Stomach (tissue), 9 donors: ENCODE results near the gene NCL. TPM values are rescaled to one million over a fixed set of nuclear protein-coding genes. Genes with fewer than 3 reads are reported as not detected.
"Not testable (repeated sequence)": the region's sequence is repeated elsewhere in the genome, so short reads cannot be mapped to it uniquely, and the experiment has no call there.

Experiments
- DNase-seq, 2 donors: peaks; one replicate each; pipeline versions ENCODE4 v3.0.0 to v3.0.0-alpha.2; 2013 to 2019
- H3K27ac ChIP-seq, 5 donors: fragments of 200-600 bp in 4 of 5; sonication (generic) in 4 of 5; one replicate each; pipeline ENCODE4 v1.5.1; 2013 to 2019; ENCODE audit warnings: mild to moderate bottlenecking in 1 of 5, moderate library complexity in 1 of 5
- H3K27me3 ChIP-seq, 3 donors: fragments of 200-600 bp; sonication (generic); one replicate each; pipeline ENCODE4 v1.5.1; 2017 to 2019; ENCODE audit warnings: mixed run types in 1 of 3
- H3K36me3 ChIP-seq, 4 donors: fragments of 200-600 bp; sonication (generic); 1 replicate in 3 of 4; 2 replicates in 1 of 4; pipeline ENCODE4 v1.5.1; 2016 to 2019
- H3K4me1 ChIP-seq, 4 donors: fragments of 200-600 bp; sonication (generic); one replicate each; pipeline ENCODE4 v1.5.1; 2016 to 2019
- H3K4me3 ChIP-seq, 4 donors: fragments of 200-600 bp; sonication (generic) in 3 of 4; one replicate each; pipeline ENCODE4 v1.5.1; 2016 to 2019; ENCODE audit warnings: mild to moderate bottlenecking in 1 of 4
- H3K9me3 ChIP-seq, 4 donors: fragments of 200-600 bp; sonication (generic); one replicate each; pipeline ENCODE4 v1.5.1; 2016 to 2019
- POLR2A ChIP-seq, 4 donors: fragments of 450-650 bp; IDR thresholded peaks; one replicate each; pipeline ENCODE4 v1.6.1; 2016; ENCODE audit warnings: antibody characterized with exemption in 4 of 4, control low read depth in 2 of 4, mild to moderate bottlenecking in 1 of 4, moderate library complexity in 1 of 4
- WGBS, 5 donors: extraction: QIAGEN DNeasy Blood & Tissue Kit in 3 of 5; methylation state at CpG; one replicate each; pipeline versions ENCODE4 v1.1.5 to v1.1.7; 2013 to 2018; 5-methylcytosine and 5-hydroxymethylcytosine counted together
- intact Hi-C: fragments of 100-400 bp; cut with DNase I; formaldehyde crosslinking; loops from one replicate; pipeline ENCODE4 v1.15.1; 2023; ENCODE audit warnings: low total_unique reads
- polyA plus RNA-seq, 3 donors: library from polyadenylated mRNA; stranded (reverse); fragments of 200-250 nt; gene quantifications; one replicate each; pipeline ENCODE4 v1.2.3, GENCODE V29; 2013
- small RNA-seq, 4 donors: library from RNA; depleted of rRNA; stranded (forward); fragments of <200 nt; gene quantifications; one replicate each; pipeline ENCODE3, GENCODE V24; 2016
- total RNA-seq, 5 donors: library from RNA; depleted of rRNA; stranded (reverse); fragments of >200 nt; gene quantifications; one replicate each; pipeline versions ENCODE4 v1.1.0 to v1.2.3, GENCODE V29; 2014 to 2016
- TF ChIP-seq, protein P1 (sequence below), 7 experiments: fragments of 450-650 bp in 4 of 7; fragments of 200-600 bp in 3 of 7; sonication (generic) in 3 of 7; IDR thresholded peaks; one replicate each; pipeline ENCODE4 v1.5.1; 2016 to 2019; ENCODE audit warnings: antibody characterized with exemption in 7 of 7, control low read depth in 2 of 7, mild to moderate bottlenecking in 1 of 7
- donor health status: healthy with polysubstance abuse.
- donor health status: Bipolar disorder and iron deficiency.
- donor health status: healthy.

NCL gene
- total and polyA plus RNA-seq, 8 donors, result 72.3 to 278 (median 178) TPM

DNA sequence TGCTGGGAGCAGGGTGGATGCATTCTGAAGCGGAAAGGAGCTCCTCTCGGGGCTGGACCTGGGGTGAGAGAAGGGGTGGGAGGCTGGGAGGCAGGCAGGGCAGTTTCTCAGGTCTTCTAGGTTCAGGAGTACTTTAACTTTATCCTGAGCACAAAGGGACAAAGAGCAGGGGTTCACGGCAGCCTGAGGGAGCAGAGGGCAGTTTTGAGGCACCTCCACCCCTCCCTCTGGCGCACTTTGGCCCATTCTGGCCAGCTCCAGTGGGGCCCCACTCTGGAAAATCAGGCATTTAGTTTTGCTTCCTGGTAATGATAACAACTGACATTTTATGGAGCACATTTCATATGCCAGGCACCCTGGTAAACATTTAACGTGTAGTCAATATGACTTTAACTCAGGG is 54.5 kb downstream of the NCL start:
- Histone ChIP-seq H3K4me1 (peaks cover 0 to 41% (median 24%) of the 10 kb centered on the region in 4 donors), H3K36me3 (no peaks in the 10 kb centered on the region), H3K27me3 (peaks cover 0 to 9% (median 5%) of the 10 kb centered on the region in 3 donors), H3K4me3 (no peak overlapping the region), H3K27ac (peak overlapping the region in 3 of 5 donors; percentile 25 to 56 (median 29)), H3K9me3 (peaks cover 0 to 7% (median 0%) of the 10 kb centered on the region in 4 donors)
- intact Hi-C loops, result loop anchor here (5.0 kb wide), 2 partner anchors 112 to 182 kb away; no protein-coding TSS in a partner anchor
- DNase-seq, result peak in 1 of 2 donors; percentile 68
- no peak for TF ChIP-seq POLR2A (IDR thresholded peaks at IDR 0.05)
- TF ChIP-seq, protein P1, sequence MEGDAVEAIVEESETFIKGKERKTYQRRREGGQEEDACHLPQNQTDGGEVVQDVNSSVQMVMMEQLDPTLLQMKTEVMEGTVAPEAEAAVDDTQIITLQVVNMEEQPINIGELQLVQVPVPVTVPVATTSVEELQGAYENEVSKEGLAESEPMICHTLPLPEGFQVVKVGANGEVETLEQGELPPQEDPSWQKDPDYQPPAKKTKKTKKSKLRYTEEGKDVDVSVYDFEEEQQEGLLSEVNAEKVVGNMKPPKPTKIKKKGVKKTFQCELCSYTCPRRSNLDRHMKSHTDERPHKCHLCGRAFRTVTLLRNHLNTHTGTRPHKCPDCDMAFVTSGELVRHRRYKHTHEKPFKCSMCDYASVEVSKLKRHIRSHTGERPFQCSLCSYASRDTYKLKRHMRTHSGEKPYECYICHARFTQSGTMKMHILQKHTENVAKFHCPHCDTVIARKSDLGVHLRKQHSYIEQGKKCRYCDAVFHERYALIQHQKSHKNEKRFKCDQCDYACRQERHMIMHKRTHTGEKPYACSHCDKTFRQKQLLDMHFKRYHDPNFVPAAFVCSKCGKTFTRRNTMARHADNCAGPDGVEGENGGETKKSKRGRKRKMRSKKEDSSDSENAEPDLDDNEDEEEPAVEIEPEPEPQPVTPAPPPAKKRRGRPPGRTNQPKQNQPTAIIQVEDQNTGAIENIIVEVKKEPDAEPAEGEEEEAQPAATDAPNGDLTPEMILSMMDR (IDR thresholded peaks at IDR 0.05), result no peak
- WGBS, 5 donors, result 40 to 66% (median 63%) methylated on average over 5 of the region's 5 CpGs

DNA sequence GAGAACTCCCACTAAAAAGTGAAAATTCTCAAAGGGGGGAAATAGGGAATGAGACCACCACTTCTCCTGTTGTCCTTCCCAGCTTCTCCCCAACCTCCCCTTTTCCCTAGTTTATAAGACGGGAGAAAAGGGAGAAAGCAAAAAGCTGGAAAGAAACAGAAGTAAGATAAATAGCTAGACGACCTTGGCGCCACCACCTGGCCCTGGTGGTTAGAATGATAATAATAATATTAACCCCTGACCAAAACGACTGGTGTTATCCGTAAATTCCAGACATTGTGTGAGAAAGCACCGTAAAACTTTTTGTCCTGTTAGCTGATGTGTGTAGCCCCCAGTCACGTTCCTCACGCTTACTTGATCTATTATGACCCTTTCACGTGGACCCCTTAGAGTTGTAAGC is 56.0 kb downstream of the NCL start:
- H3K36me3 ChIP-seq, H3K27me3 ChIP-seq, DNase-seq, H3K27ac ChIP-seq, intact Hi-C loops, H3K9me3 ChIP-seq, H3K4me3 ChIP-seq: not testable (repeated sequence)
- peaks cover 0 to 38% (median 24%) of the 10 kb centered on the region in 4 donors for H3K4me1 ChIP-seq
- 81 to 86% (median 84%) methylated on average over 9 of the region's 9 CpGs for WGBS, 5 donors

DNA sequence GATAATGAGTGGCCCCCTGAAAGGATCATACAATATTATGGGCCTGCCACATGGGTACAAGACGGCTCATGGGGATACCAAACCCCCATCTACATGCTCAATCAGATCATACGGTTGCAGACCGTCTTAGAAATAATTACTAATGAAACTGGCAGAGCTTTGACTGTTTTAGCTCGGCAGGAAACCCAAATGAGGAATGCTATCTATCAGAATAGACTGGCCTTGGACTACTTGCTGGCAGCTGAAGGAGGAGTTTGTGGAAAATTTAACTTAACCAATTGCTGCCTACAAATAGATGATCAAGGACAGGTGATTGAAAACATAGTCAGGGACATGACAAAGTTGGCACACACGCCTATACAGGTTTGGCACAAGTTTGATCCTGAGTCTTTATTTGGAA is 56.6 kb downstream of the NCL start:
- H3K4me3 ChIP-seq, H3K27ac ChIP-seq, intact Hi-C loops, H3K27me3 ChIP-seq, H3K36me3 ChIP-seq, DNase-seq, H3K9me3 ChIP-seq: not testable (repeated sequence)
- 68 to 82% (median 78%) methylated on average over 5 of the region's 5 CpGs for WGBS, 5 donors
- peaks cover 0 to 32% (median 22%) of the 10 kb centered on the region in 4 donors for H3K4me1 ChIP-seq

DNA sequence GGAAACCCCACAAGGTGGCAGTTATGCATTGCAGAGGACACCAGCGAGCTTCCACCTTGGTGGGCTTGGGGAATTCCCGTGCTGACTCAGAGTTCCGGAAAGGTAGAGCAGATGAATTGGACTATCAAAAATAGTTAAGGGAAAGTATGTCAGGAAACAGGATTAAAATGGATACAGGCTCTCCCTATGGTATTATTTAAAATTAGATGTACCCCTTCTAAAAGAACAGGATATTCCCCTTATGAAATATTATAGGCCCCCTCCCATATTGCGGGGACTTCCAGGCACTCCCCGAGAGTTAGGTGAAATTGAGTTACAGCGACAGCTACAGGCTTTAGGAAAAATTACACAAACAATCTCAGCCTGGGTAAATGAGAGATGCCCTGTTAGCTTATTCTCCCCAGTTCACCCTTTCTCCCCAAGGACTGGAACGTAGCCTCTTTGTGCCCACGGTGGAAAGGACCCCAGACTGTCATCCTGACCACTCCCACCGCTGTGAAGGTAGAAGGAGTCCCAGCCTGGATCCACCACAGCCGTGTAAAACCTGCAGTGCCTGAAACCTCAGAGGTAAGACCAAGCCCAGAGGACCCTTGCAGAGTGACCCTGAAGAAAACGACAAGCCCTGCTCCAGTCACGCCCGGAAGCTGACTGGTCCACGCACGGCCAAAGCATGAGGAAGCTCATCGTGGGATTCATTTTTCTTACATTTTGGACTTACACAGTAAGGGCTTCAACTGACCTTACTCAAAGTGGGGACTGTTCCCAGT is 58.5 kb downstream of the NCL start:
- DNase-seq, H3K36me3 ChIP-seq, intact Hi-C loops, H3K27me3 ChIP-seq, H3K4me3 ChIP-seq, H3K9me3 ChIP-seq: not testable (repeated sequence)
- TF ChIP-seq, protein P1 (IDR thresholded peaks at IDR 0.05), result peak in 5 of 7 experiments; percentile 36 to 59 (median 50)
- H3K4me1 ChIP-seq, result peaks cover 1 to 19% (median 8%) of the 10 kb centered on the region in 4 donors
- WGBS, 5 donors, result 13 to 23% (median 17%) methylated on average over 15 to 16 of the region's 16 CpGs
- peak overlapping the region in 1 of 5 donors; percentile 7 for H3K27ac ChIP-seq

DNA sequence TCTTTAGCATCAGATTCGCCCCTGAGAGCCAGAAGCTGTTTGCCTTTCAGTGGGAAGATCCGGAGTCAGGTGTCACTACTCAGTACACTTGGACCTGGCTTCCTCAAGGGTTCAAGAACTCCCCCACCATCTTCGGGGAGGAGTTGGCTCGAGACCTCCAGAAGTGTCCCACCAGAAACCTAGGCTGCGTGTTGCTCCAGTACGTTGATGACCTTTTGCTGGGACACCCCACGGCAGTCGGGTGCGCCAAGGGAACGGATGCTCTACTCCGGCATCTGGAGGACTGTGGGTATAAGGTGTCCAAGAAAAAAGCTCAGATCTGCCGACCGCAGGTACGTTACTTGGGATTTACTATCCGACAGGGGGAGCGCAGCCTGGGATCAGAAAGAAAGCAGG is 60.1 kb downstream of the NCL start:
- DNase-seq, H3K36me3 ChIP-seq, H3K27me3 ChIP-seq, H3K9me3 ChIP-seq, H3K27ac ChIP-seq, H3K4me3 ChIP-seq, intact Hi-C loops: not testable (repeated sequence)
- WGBS, 5 donors, result 89 to 95% (median 92%) methylated on average over 16 of the region's 16 CpGs
- H3K4me1 ChIP-seq, result peaks cover 16 to 35% (median 23%) of the 10 kb centered on the region in 4 donors

Small RNAs within 50 kb of the gene (small RNA-seq; reads per million reads assigned to genes)
- gene RNU2-22P (0 reads per million in 4 donors), gene SNORA75 (25.7 to 138 (median 40.6) reads per million in 4 donors), gene SNORD20 (0 reads per million in 4 donors), gene SNORD82 (2,792 to 3,406 (median 3,091) reads per million in 4 donors)

Other genes starting within 250 kb of the NCL start
- gene B3GNT7, start 68.8 kb downstream of the NCL start, total RNA-seq, result 100 to 1,000 TPM in 2 of 5 donors, 10 to 100 TPM in 3; 13.4 to 156 (median 33.8) TPM
- gene B3GNT7, start 68.8 kb downstream of the NCL start, polyA plus RNA-seq, result 1 to 10 TPM; 1.9 to 8.0 (median 6.1) TPM
- under 1 TPM in 2 of 5 donors, not detected in 3; 0.14 to 0.92 TPM for gene NMUR1, start 66.0 kb upstream of the NCL start, total RNA-seq
- gene NMUR1, start 66.0 kb upstream of the NCL start, polyA plus RNA-seq, result under 1 TPM in 2 of 3 donors, not detected in 1; 0.19 to 0.28 TPM
- not detected for gene TEX44, start 128.4 kb upstream of the NCL start, total RNA-seq
- not detected for gene TEX44, start 128.4 kb upstream of the NCL start, polyA plus RNA-seq
- 1,000 to 10,000 TPM in 1 of 5 donors, 100 to 1,000 TPM in 4; 244 to 1,175 (median 701) TPM for gene PTMA, start 244.0 kb upstream of the NCL start, total RNA-seq
- gene PTMA, start 244.0 kb upstream of the NCL start, polyA plus RNA-seq, result 1,000 to 10,000 TPM; 1,451 to 2,006 (median 1,527) TPM